Measurements from ENCODE around the gene RANBP3. TPM values are rescaled to one million over a fixed set of nuclear protein-coding genes. Genes with fewer than 3 reads are reported as not detected.

The RANBP3 gene
- total and polyA plus RNA-seq, 2 experiments from 2014 or later = 40.2 to 98.3 TPM

DNA sequence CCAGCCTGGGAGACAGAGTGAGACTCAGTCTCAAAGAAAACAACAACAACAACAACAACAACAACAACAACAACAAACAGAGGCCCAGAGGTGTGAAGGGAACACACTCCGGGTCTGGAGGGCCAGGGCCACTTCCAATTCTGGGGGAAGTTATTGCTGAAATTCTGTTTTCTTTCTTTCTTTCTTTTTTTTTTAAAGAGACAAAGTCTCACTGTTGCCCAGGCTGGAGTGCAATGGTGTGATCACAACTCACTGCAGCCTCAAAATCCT lies 67.4 kb downstream of the RANBP3 start:
- H3K27ac Mint-ChIP-seq = no peak overlapping the region
- no peaks in the 10 kb centered on the region for H3K4me1 ChIP-seq (ENCODE audit: insufficient read depth)
- TF ChIP-seq STAT1 (IDR thresholded peaks at IDR 0.05; ENCODE audit: unreplicated experiment) (no peak), NANOG (IDR thresholded peaks at IDR 0.05; ENCODE audit: borderline replicate concordance) (no peak), ZNF114 (CRISPR knock-in tag; IDR thresholded peaks at IDR 0.05) (no peak), JUNB (IDR thresholded peaks at IDR 0.05; ENCODE audit: unreplicated experiment) (no peak), POLR2AphosphoS5 (IDR thresholded peaks at IDR 0.05; ENCODE audit: low read depth) (no peak), CREB1 (CRISPR knock-in tag; IDR thresholded peaks at IDR 0.05; ENCODE audit: low read depth) (no peak), EZH2phosphoT487 (IDR thresholded peaks at IDR 0.05; ENCODE audit: unreplicated experiment) (no peak), ZNF331 (CRISPR knock-in tag; IDR thresholded peaks at IDR 0.05; ENCODE audit: low read depth) (no peak), EZH2 (IDR thresholded peaks at IDR 0.05; ENCODE audit: low read depth, unreplicated experiment) (no peak)
- TF ChIP-seq, protein P1, sequence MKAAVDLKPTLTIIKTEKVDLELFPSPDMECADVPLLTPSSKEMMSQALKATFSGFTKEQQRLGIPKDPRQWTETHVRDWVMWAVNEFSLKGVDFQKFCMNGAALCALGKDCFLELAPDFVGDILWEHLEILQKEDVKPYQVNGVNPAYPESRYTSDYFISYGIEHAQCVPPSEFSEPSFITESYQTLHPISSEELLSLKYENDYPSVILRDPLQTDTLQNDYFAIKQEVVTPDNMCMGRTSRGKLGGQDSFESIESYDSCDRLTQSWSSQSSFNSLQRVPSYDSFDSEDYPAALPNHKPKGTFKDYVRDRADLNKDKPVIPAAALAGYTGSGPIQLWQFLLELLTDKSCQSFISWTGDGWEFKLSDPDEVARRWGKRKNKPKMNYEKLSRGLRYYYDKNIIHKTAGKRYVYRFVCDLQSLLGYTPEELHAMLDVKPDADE (IDR thresholded peaks at IDR 0.05) = no peak
- TF ChIP-seq, protein P2, sequence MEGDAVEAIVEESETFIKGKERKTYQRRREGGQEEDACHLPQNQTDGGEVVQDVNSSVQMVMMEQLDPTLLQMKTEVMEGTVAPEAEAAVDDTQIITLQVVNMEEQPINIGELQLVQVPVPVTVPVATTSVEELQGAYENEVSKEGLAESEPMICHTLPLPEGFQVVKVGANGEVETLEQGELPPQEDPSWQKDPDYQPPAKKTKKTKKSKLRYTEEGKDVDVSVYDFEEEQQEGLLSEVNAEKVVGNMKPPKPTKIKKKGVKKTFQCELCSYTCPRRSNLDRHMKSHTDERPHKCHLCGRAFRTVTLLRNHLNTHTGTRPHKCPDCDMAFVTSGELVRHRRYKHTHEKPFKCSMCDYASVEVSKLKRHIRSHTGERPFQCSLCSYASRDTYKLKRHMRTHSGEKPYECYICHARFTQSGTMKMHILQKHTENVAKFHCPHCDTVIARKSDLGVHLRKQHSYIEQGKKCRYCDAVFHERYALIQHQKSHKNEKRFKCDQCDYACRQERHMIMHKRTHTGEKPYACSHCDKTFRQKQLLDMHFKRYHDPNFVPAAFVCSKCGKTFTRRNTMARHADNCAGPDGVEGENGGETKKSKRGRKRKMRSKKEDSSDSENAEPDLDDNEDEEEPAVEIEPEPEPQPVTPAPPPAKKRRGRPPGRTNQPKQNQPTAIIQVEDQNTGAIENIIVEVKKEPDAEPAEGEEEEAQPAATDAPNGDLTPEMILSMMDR (conservative IDR thresholded peaks at IDR 0.05; ENCODE audit: low read depth in 2 of 2) = no peak
- TF ChIP-seq, protein P3, sequence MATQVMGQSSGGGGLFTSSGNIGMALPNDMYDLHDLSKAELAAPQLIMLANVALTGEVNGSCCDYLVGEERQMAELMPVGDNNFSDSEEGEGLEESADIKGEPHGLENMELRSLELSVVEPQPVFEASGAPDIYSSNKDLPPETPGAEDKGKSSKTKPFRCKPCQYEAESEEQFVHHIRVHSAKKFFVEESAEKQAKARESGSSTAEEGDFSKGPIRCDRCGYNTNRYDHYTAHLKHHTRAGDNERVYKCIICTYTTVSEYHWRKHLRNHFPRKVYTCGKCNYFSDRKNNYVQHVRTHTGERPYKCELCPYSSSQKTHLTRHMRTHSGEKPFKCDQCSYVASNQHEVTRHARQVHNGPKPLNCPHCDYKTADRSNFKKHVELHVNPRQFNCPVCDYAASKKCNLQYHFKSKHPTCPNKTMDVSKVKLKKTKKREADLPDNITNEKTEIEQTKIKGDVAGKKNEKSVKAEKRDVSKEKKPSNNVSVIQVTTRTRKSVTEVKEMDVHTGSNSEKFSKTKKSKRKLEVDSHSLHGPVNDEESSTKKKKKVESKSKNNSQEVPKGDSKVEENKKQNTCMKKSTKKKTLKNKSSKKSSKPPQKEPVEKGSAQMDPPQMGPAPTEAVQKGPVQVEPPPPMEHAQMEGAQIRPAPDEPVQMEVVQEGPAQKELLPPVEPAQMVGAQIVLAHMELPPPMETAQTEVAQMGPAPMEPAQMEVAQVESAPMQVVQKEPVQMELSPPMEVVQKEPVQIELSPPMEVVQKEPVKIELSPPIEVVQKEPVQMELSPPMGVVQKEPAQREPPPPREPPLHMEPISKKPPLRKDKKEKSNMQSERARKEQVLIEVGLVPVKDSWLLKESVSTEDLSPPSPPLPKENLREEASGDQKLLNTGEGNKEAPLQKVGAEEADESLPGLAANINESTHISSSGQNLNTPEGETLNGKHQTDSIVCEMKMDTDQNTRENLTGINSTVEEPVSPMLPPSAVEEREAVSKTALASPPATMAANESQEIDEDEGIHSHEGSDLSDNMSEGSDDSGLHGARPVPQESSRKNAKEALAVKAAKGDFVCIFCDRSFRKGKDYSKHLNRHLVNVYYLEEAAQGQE (IDR thresholded peaks at IDR 0.05; ENCODE audit: unreplicated experiment) = no peak
- TF ChIP-seq, protein P4, sequence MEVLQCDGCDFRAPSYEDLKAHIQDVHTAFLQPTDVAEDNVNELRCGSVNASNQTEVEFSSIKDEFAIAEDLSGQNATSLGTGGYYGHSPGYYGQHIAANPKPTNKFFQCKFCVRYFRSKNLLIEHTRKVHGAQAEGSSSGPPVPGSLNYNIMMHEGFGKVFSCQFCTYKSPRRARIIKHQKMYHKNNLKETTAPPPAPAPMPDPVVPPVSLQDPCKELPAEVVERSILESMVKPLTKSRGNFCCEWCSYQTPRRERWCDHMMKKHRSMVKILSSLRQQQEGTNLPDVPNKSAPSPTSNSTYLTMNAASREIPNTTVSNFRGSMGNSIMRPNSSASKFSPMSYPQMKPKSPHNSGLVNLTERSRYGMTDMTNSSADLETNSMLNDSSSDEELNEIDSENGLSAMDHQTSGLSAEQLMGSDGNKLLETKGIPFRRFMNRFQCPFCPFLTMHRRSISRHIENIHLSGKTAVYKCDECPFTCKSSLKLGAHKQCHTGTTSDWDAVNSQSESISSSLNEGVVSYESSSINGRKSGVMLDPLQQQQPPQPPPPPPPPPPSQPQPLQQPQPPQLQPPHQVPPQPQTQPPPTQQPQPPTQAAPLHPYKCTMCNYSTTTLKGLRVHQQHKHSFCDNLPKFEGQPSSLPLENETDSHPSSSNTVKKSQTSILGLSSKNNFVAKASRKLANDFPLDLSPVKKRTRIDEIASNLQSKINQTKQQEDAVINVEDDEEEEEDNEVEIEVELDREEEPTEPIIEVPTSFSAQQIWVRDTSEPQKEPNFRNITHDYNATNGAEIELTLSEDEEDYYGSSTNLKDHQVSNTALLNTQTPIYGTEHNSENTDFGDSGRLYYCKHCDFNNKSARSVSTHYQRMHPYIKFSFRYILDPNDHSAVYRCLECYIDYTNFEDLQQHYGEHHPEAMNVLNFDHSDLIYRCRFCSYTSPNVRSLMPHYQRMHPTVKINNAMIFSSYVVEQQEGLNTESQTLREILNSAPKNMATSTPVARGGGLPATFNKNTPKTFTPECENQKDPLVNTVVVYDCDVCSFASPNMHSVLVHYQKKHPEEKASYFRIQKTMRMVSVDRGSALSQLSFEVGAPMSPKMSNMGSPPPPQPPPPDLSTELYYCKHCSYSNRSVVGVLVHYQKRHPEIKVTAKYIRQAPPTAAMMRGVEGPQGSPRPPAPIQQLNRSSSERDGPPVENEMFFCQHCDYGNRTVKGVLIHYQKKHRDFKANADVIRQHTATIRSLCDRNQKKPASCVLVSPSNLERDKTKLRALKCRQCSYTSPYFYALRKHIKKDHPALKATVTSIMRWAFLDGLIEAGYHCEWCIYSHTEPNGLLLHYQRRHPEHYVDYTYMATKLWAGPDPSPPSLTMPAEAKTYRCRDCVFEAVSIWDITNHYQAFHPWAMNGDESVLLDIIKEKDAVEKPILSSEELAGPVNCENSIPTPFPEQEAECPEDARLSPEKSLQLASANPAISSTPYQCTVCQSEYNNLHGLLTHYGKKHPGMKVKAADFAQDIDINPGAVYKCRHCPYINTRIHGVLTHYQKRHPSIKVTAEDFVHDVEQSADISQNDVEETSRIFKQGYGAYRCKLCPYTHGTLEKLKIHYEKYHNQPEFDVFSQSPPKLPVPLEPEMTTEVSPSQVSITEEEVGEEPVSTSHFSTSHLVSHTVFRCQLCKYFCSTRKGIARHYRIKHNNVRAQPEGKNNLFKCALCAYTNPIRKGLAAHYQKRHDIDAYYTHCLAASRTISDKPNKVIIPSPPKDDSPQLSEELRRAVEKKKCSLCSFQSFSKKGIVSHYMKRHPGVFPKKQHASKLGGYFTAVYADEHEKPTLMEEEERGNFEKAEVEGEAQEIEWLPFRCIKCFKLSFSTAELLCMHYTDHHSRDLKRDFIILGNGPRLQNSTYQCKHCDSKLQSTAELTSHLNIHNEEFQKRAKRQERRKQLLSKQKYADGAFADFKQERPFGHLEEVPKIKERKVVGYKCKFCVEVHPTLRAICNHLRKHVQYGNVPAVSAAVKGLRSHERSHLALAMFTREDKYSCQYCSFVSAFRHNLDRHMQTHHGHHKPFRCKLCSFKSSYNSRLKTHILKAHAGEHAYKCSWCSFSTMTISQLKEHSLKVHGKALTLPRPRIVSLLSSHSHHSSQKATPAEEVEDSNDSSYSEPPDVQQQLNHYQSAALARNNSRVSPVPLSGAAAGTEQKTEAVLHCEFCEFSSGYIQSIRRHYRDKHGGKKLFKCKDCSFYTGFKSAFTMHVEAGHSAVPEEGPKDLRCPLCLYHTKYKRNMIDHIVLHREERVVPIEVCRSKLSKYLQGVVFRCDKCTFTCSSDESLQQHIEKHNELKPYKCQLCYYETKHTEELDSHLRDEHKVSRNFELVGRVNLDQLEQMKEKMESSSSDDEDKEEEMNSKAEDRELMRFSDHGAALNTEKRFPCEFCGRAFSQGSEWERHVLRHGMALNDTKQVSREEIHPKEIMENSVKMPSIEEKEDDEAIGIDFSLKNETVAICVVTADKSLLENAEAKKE (CRISPR knock-in tag; IDR thresholded peaks at IDR 0.05) = no peak
- H3K36me3 ChIP-seq (ENCODE audit: insufficient read depth) = no peaks in the 10 kb centered on the region
- no peak overlapping the region for H3K27ac ChIP-seq (ENCODE audit: low read depth)
- no peaks in the 10 kb centered on the region for H3F3A ChIP-seq (replicated peaks; ENCODE audit: low read depth)
- no peaks in the 10 kb centered on the region for H3K9me3 Mint-ChIP-seq
- H3K4me1 Mint-ChIP-seq = no peaks in the 10 kb centered on the region
- no peak for ATAC-seq
- no peaks in the 10 kb centered on the region; the same call in none of the 2 replicates for H4K20me1 ChIP-seq (replicated peaks; ENCODE audit: insufficient read depth)
- H3K4me3 ChIP-seq = no peak overlapping the region
- H3K79me2 ChIP-seq (replicated peaks; ENCODE audit: insufficient read depth) = no peaks in the 10 kb centered on the region
- no peak overlapping the region for H2AFZ ChIP-seq
- no peak for DNase-seq (ENCODE audit: low spot score)
- H3K27me3 ChIP-seq (ENCODE audit: insufficient read depth) = no peaks in the 10 kb centered on the region
- no peaks in the 10 kb centered on the region; the same call in 2 of the 3 replicates for H3K36me3 Mint-ChIP-seq (ENCODE audit: low read depth)
- H3K9me2 ChIP-seq (ENCODE audit: insufficient read depth) = no peaks in the 10 kb centered on the region
- no peak overlapping the region for H3K4me2 ChIP-seq
- peaks cover 4% of the 10 kb centered on the region for H3K27me3 Mint-ChIP-seq (ENCODE audit: insufficient read depth, low read depth, poor library complexity)
- H3K4me3 Mint-ChIP-seq = no peak overlapping the region
